DMS53 (cell line): Measurements from ENCODE around the gene ARID5A.
"Not testable (repeated sequence)": the region's sequence is repeated elsewhere in the genome, so short reads cannot be mapped to it uniquely, and the experiment has no call there.

Source experiments
- DNase-seq: peaks from one replicate; lab custom pipeline; 2025; lab: John Stamatoyannopoulos, UW

Gene ARID5A

GRCh38 chr2:96556441-96557330, 20.1 kb downstream of the ARID5A start:
- DNase-seq: peak; percentile 97

DNA sequence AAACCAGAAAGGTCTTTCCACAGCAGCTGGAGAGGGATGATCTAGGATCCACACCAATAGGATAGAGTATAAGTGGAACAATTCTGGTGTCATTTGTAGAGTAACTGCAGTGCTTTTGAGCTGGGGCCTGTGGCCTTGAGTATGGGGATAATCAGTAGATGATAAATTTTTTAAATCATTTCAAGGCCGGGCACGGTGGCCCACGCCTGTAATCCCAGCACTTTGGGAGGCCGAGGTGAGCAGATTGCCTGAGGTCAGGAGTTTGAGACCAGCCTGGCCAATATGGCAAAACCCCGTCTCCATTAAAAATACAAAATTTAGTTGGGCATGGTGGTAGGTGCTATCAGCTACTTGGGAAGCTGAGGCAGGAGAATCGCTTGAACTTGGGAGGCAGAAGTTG, 20.9 kb downstream of the ARID5A start:
- not testable (repeated sequence) for DNase-seq

- no peak for DNase-seq
These were observed 21.5 kb downstream of the ARID5A start for GRCh38 chr2:96558061-96558460.

GRCh38 chr2:96558485-96558884, 21.9 kb downstream of the ARID5A start:
- no peak for DNase-seq

DNA sequence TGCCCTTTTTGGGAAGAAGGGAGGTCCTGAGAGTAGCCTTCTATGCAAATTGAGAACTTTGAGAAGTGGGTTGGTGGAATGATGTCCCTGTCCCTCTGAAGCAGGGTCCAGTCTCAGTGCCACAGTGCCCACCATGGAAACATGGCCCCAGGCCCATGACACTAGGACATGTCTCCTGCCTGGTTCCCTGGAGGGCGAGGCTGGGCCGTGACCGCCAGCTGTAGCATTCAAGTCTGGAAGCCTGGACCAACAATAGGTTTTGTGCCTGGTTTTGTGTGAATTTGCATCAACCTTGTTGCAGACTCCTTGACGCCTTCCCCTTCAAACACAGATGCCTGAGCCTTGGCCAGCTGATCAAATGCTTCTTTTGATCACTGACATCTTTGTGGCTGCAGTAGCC, 27.5 kb downstream of the ARID5A start:
- DNase-seq: no peak

DNA sequence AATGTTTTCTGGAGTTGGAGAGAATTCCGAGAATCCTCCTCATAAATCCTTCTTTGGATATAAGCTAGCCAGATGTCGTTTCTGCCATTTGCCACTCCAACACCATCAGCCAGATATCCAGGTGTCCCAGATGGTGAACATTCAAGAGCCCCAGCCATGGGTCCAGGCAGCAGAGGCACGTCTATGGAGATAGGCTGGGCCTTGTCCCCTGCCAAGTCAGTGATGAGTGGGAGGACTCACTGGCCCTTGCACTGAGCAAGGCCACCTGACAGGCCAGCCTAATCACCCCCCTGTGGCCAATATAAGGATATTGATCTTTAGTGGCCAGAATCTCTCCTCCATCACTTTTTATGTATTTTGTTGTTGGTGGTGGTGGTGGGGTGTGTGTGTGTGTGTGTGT, 28.0 kb downstream of the ARID5A start:
- no peak for DNase-seq

GRCh38 chr2:96565111-96565510, 28.6 kb downstream of the ARID5A start:
- DNase-seq: no peak

- no peak for DNase-seq
These were observed 31.5 kb downstream of the ARID5A start for GRCh38 chr2:96568094-96568493.

DNA sequence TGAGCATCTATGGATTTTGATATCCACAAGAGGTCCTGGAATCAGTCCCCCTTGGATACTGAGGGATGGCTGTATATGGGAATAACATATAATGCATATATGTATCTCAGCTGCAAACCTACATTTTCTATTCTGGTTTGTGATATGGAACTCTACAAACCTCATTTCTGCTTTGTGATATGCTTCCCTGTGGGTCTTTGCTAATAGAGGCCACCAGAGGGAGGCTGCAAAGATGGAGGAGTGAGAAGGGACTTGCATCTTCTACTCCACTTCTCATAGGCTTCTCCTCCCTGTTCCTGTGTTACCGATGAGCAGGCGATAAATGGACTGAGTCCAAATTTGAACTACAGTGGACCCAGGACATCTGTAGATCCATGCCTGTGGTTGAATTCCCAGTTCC, 37.8 kb downstream of the ARID5A start:
- no peak for DNase-seq

DNA sequence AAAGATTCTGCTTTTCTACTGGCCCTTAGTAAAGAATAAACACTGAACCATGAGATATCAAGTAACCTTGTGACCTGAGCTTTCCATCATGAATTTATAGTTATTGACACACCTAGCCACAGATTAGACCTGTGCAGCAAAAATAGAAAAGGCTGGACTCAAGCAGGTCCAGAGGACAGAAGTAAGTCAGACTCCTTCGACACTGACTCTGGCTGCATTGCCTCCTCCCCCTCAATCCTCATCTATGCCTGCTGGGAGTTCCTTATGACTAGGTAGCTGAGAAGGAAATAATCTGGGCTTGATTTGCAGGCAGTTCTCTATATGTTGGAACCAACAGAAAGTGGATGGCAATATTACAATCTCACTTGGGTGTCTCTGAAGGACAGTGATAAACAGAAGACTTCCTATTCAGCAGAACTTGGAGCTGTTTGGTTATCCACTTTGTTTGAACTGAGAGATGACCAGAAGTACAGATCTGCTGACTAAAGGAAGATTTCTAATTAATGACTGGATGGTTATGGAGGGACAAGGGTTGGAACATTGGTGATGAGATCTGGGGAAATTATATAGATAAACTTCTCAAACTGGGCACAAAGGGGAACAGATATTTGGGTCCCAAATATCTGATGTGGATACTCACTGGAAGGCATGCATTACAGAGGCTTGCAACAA, 39.4 kb downstream of the ARID5A start:
- no peak for DNase-seq

GRCh38 chr2:96577501-96577900, 40.9 kb downstream of the ARID5A start:
- DNase-seq: no peak

DNA sequence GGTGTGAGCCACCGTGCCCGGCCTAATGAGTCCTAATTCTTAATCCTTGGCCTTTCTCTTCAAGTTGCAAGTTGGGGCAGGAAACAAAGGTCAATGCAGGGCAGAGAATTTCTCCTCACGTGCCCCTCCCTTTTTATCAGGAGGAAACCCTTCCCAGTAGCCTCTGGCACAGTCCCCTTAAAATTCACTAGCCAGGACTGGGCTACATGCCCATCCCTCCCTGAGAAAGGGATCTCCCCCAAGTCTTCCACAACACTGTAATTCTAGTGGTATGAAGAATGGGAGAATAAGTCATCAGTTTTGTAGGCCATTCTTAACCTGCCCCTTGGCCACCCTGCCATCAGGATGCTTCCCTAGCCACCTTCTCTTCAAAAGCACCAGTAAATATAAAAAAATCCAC, 42.2 kb downstream of the ARID5A start:
- DNase-seq: no peak

DNA sequence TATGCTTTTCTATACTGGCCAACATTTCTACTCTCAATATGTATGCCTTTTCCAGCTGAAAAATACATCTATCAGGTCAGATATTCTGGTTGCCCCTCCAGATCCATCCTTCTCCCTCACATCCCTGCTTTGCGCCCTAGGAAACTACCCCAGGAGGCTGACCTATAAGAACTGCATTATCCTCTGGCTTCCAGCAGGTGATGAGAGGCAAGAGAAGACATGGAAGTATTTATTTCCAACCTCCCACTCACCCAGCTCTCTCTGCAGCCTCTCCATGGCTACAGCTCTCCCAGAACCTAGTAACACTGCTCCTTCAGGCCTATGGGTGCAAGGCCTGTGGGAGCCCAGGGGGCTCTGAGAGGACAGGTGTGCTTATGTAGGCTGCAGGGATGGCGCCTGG, 42.9 kb downstream of the ARID5A start:
- peak; percentile 26 for DNase-seq

GRCh38 chr2:96580771-96581170, 44.2 kb downstream of the ARID5A start:
- DNase-seq: peak; percentile 37

DNA sequence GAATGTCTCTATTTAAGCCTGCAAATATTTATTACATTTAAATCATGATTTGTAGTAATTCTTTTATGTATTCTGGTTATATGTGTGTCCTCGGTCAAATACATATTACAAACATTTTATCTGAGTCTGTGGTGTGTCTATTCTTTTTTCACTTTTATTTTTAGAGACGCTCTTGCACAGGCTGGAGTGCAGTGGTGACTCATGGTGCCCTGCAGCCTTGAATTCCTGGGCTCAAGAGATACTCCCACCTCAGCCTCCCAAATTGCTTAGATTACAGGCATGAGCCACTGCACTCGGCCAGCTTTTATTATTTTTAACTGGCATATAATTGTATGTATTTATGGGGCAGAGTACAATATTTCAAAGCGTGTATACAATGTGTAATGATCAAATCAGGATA, 47.5 kb downstream of the ARID5A start:
- no peak for DNase-seq

- no peak for DNase-seq
These were observed 51.3 kb downstream of the ARID5A start for GRCh38 chr2:96587843-96588242.

DNA sequence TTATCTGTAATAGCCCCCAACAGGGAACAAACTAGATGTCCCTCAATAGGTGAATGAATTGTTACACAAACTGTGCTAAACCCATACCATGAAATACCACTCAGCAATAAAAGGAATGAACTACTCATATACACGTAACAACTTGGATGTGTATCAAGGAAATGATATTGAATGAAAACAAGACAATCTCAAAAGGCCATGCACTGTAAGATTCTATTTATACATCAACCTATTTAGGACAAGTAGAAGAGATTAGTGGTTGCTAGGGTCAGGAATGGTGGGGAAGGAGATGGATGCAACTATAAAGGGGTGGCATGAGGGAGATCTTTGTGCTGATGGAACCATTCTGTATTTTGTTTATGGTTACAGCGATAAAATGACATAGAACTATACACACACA, 54.5 kb downstream of the ARID5A start:
- DNase-seq: no peak

DNA sequence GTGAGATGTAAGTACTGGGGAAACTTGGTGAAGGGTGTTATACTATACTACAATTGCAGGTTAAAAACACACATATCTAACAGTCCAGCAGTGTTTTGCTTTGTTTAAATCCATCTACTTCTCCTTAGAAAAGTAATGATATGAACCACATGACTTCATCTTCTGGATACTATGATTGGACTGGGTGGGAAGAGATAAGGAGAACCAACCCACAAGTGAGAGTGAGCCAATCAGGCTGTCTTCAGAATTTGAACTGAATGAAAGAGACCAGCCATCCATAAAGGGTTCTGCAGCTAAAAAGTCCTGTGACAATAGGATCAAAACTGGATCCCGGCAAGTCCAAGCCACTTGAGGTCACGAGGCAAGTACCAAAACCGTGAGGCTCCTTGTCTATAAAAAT, 54.9 kb downstream of the ARID5A start:
- no peak for DNase-seq

GRCh38 chr2:96594282-96594681, 57.7 kb downstream of the ARID5A start:
- DNase-seq: no peak

DNA sequence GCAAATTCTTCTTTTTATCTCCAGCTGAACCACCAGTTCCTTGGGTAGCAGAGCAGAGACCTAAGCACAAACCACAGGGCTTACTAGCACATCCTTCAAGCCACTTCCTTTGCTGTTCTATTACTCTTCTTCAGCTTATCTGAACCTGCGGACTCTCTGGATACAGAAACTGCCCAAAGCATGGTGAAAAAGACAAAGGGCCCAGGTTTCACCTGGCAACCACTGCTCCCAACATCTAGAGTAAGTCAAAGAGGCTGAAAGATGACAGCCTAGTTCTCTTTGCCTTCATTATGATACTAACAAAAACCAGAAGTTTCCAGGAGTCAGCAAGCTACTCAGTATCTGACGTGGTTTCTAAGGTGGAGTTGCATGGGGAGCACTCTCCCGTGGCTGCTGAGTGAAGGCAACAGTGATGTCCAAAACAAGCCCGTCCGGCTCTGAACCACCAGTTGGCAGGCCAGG, 58.2 kb downstream of the ARID5A start:
- no peak for DNase-seq

GRCh38 chr2:96596596-96596995, 60.0 kb downstream of the ARID5A start:
- no peak for DNase-seq

GRCh38 chr2:96599941-96600340, 63.4 kb downstream of the ARID5A start:
- DNase-seq: no peak
